OCI-LY7 (cell line): ENCODE measurements around the gene TMEM61.

Experiments used
- CTCF ChIP-seq: fragments of 200-600 bp; sonication (generic); conservative IDR thresholded peaks from 2 replicates; pipeline ENCODE4 v1.5.1; 2014; ENCODE audit warnings: mild to moderate bottlenecking, antibody characterized with exemption, low read length, moderate library complexity, mixed read lengths
- EZH2phosphoT487 ChIP-seq: fragments of 200-600 bp; sonication (generic); IDR thresholded peaks from 2 replicates; pipeline ENCODE4 v1.6.1; 2018; ENCODE audit warnings: low read depth, borderline replicate concordance, mild to moderate bottlenecking, mixed run types, antibody characterized with exemption, low read length, moderate library complexity, mixed read lengths

GRCh38 chr1:55037733-55038551 lies 57.5 kb downstream of the TMEM61 start:
- no peak for TF ChIP-seq CTCF
- TF ChIP-seq EZH2phosphoT487: no peak
